ENCODE data around the gene RASGRP2. TPM values are rescaled to one million over a fixed set of nuclear protein-coding genes. Genes with fewer than 3 reads are reported as not detected.
A peak's percentile ranks its signal among the peaks of the same experiment; 100 is the strongest.

The RASGRP2 gene
- total RNA-seq, 1 experiment from 2014 or later, result not detected

- Histone ChIP-seq H3K4me3 (no peak overlapping the region), H3K9me3 (no peaks in the 10 kb centered on the region), H3K36me3 (no peaks in the 10 kb centered on the region), H3K27me3 (no peaks in the 10 kb centered on the region)
- no peak for DNase-seq
Measured at GRCh38 chr11:64698427-64698826, 45.5 kb downstream of the RASGRP2 start.

DNA sequence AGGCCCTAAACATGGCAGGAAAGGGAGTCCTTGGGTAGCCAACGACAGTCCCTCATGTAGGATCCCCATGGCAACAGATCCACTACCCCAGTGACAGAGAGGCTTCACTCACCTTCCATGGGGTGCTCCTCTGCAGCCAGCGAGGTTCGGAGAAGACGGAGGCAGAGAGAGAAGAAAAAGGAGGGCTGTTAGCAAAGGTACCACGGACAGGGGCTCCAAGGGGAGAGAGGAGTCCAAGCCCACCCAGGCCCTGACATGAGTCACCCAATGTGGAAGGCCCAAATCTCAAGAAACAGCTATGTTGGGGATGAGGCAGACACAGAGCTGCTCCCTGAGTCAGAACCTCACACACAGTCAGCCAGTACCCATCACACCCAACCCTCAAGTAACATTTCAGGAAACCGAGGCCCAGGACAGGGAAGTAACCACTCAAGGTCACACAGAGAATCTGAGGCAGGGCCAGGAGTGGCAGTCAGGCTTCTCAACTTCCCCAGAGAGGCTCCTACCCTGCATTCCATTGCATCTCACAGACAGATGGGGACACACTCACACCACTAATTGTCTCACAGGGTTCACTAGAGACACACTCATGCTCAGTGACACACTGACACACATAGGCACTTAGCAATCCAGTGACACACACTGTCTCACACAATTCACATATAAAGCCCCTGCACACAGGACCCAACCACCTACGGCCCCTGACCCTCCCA, 46.1 kb downstream of the RASGRP2 start:
- Histone ChIP-seq H3K27me3 (no peaks in the 10 kb centered on the region), H3K4me3 (no peak overlapping the region), H3K9me3 (no peaks in the 10 kb centered on the region), H3K36me3 (no peaks in the 10 kb centered on the region)
- no peak for DNase-seq

- DNase-seq, result no peak
- H3K9me3 ChIP-seq, result no peaks in the 10 kb centered on the region
- no peaks in the 10 kb centered on the region for H3K36me3 ChIP-seq
- no peaks in the 10 kb centered on the region for H3K27me3 ChIP-seq
- H3K4me3 ChIP-seq, result no peak overlapping the region
Measured at GRCh38 chr11:64696045-64696444, 47.9 kb downstream of the RASGRP2 start.

- no peak for DNase-seq
- no peaks in the 10 kb centered on the region for H3K9me3 ChIP-seq
- no peak overlapping the region for H3K4me3 ChIP-seq
- H3K27me3 ChIP-seq, result no peaks in the 10 kb centered on the region
- H3K36me3 ChIP-seq, result no peaks in the 10 kb centered on the region
Measured at GRCh38 chr11:64695548-64695947, 48.4 kb downstream of the RASGRP2 start.

DNA sequence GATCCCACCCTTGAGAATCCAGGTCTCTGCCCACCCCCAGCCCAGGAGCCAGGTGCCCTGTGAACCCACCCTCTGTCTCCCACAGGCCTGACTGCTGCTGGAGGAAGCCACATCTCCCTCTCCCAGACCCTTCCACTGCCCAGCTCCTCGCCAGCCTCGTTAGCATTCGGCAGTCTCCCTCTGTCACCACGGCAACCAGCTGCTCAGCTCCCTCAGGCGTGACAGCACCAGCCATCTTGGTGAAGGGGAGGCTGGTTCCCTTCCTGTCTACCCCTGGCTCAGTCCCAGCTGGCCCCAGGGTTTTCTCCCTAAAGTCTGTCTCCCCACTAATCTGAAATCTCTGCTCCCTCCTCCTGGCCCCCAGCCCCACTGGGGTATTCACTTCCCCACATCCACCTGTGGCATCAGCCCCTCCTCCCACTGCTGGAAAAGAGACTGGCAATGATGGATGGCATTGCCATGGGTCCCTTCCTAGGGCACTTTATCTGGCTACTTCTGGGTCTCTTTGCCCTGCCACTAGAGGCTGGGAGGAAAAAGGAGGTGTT, 49.0 kb downstream of the RASGRP2 start:
- Histone ChIP-seq H3K27me3 (no peaks in the 10 kb centered on the region), H3K4me3 (no peak overlapping the region), H3K36me3 (no peaks in the 10 kb centered on the region), H3K9me3 (no peaks in the 10 kb centered on the region)
- DNase-seq, result no peak

GRCh38 chr11:64694026-64694755, 49.8 kb downstream of the RASGRP2 start:
- Histone ChIP-seq H3K27me3 (no peaks in the 10 kb centered on the region), H3K36me3 (no peaks in the 10 kb centered on the region), H3K9me3 (no peaks in the 10 kb centered on the region), H3K4me3 (no peak overlapping the region)
- no peak for DNase-seq

DNA sequence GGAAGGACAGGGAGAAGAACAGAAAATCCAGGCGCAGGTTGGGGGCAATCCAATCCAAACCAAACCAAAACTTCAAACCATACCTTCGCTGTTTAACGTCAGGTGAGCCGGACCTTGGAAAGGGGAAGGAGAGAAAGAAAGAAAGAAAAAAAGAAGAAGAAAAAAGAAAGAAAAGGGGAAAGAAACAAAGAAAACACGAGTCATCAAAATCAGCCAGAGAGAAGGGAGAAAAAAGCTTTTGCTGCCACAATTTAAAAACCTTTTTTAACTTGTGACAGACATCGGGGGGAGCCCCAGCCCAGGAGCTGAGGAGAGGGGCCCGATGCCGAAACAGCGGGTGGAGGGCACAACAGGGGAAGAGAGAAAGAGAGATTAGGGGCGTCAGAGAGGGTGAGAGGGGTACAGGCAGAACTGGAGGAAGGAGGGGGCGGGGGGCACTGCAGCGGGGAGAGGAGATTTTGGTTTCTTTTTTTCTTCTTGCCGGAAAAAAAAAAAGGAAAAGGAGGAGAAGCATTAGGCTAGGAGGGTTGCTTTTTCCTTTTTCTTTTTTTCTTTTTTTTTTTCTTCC, 51.1 kb downstream of the RASGRP2 start:
- Histone ChIP-seq H3K4me3 (no peak overlapping the region), H3K36me3 (no peaks in the 10 kb centered on the region), H3K9me3 (no peaks in the 10 kb centered on the region), H3K27me3 (no peaks in the 10 kb centered on the region)
- DNase-seq, result no peak

GRCh38 chr11:64691543-64691942, 52.4 kb downstream of the RASGRP2 start:
- no peaks in the 10 kb centered on the region for H3K36me3 ChIP-seq
- no peaks in the 10 kb centered on the region for H3K27me3 ChIP-seq
- no peak for DNase-seq
- no peaks in the 10 kb centered on the region for H3K9me3 ChIP-seq
- no peak overlapping the region for H3K4me3 ChIP-seq

DNA sequence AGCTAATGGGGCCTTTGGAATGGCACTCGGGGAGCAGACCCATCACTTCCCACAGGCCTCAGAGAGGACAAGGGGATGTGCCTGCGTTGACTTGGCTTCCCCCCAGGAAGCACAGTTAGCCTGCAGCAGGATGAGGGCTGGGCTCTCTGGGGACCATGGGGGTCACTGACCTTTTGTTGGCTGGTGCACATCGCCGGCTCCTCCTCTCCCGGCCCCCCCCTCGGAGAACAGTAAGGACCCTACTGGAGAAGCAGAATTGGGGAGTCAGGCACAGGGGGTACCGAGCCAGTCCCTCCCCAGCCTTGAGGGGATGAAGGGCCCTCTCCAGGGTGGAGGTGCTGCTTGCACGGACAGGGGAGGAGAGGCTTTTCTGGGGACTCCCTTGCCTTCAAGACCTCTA, 53.7 kb downstream of the RASGRP2 start:
- H3K4me3 ChIP-seq, result no peak overlapping the region
- H3K9me3 ChIP-seq, result no peaks in the 10 kb centered on the region
- no peaks in the 10 kb centered on the region for H3K36me3 ChIP-seq
- no peak for DNase-seq
- no peaks in the 10 kb centered on the region for H3K27me3 ChIP-seq

- DNase-seq, result peak; percentile 84
- no peaks in the 10 kb centered on the region for H3K27me3 ChIP-seq
- no peaks in the 10 kb centered on the region for H3K9me3 ChIP-seq
- no peaks in the 10 kb centered on the region for H3K36me3 ChIP-seq
- peak overlapping the region; percentile 47 for H3K4me3 ChIP-seq
Measured at GRCh38 chr11:64688534-64688982, 55.4 kb downstream of the RASGRP2 start.

GRCh38 chr11:64687643-64688533, 56.1 kb downstream of the RASGRP2 start:
- no peak overlapping the region; the same call in 1 of the 2 replicates for H3K4me3 ChIP-seq
- H3K27me3 ChIP-seq, result no peaks in the 10 kb centered on the region
- no peaks in the 10 kb centered on the region for H3K9me3 ChIP-seq
- DNase-seq, result no peak
- H3K36me3 ChIP-seq, result no peaks in the 10 kb centered on the region

- H3K27me3 ChIP-seq, result no peaks in the 10 kb centered on the region
- peak; percentile 87 for DNase-seq
- no peaks in the 10 kb centered on the region for H3K9me3 ChIP-seq
Measured at GRCh38 chr11:64687204-64687603, 56.7 kb downstream of the RASGRP2 start.

DNA sequence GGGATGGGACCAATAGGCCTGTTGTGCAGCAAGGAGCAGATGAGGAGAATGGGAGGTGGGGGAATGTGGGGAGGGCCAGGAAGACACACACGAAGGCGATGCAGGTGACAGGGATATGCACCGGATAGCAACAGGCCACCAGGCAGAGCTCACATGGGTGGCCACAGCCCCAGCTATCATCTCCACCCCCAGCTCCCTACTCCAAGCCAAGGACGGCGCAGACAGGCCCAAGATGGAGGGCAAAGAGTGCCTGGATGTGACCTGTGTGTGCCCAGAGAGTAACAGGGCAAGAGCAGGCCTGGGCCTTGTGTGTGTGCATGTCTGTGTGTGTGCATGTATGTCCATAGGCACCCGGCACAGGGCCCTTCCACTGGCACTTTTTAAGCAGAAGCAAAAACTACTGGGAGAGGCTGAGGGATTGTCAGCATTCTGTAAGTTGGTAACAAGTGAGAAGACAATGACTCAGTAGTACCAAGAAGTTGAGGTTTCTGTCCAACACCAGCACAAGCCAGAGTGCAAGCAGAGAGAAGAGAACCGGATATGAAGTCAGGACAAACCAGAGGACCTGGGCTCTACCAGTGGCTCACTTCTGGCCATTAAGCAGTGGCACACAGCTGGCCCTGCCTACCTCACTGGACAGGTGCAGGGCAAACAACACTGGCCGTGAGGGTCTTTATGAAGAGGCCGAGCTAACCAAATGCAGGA, 57.3 kb downstream of the RASGRP2 start:
- H3K9me3 ChIP-seq, result no peaks in the 10 kb centered on the region
- H3K36me3 ChIP-seq, result no peaks in the 10 kb centered on the region
- DNase-seq, result peak; percentile 21
- no peak overlapping the region for H3K4me3 ChIP-seq
- H3K27me3 ChIP-seq, result no peaks in the 10 kb centered on the region

More at GRCh38 chr11:64687204-64687603, 56.7 kb downstream of the RASGRP2 start:
- Histone ChIP-seq H3K36me3 (no peaks in the 10 kb centered on the region), H3K4me3 (no peak overlapping the region)

- H3K36me3 ChIP-seq, result no peaks in the 10 kb centered on the region
- DNase-seq, result no peak
- no peaks in the 10 kb centered on the region for H3K9me3 ChIP-seq
- H3K4me3 ChIP-seq, result no peak overlapping the region
- no peaks in the 10 kb centered on the region for H3K27me3 ChIP-seq
Measured at GRCh38 chr11:64685536-64685935, 58.4 kb downstream of the RASGRP2 start.

- H3K36me3 ChIP-seq, result no peaks in the 10 kb centered on the region
- no peak for DNase-seq
- H3K4me3 ChIP-seq, result no peak overlapping the region
- H3K9me3 ChIP-seq, result no peaks in the 10 kb centered on the region
- no peaks in the 10 kb centered on the region for H3K27me3 ChIP-seq
Measured at GRCh38 chr11:64684357-64684756, 59.6 kb downstream of the RASGRP2 start.

GRCh38 chr11:64681171-64681570, 62.8 kb downstream of the RASGRP2 start:
- H3K9me3 ChIP-seq, result no peaks in the 10 kb centered on the region
- H3K4me3 ChIP-seq, result no peak overlapping the region
- no peaks in the 10 kb centered on the region for H3K36me3 ChIP-seq
- H3K27me3 ChIP-seq, result no peaks in the 10 kb centered on the region; the same call in 1 of the 2 replicates
- DNase-seq, result no peak

Measured in MG63 (cell line).